ENCODE results near the gene E4F1.

Gene E4F1

DNA sequence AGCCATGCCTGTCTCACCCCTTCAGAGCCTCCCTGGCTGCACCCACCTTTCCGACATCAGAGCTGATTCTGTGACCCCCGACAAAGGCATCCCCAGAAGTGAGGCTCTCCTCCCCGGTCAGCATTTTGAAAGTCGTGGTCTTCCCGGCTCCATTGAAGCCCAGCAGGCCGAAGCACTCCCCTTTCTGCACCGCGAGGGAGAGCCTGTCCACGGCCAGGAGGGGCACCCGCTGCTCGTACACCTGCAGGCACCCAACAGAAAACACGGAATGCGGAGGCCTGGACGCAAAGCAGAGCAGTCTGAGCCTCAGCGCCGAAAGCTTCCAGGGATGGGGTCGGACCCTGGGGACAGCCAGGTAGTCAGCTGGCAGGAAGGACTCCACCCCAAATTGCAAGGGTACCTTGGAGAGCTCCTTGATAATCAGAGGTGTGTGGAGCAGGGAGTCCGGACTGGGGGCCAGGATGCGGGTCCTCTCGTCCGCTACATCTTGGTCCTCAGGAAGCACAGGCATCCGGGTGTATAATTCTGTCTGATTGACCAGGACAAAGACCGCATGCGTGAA lies 57.7 kb downstream of the E4F1 start:
- H3K27ac ChIP-seq (ENCODE audit: low read depth, low read length) = no peak overlapping the region
- no peak overlapping the region for H3K9ac ChIP-seq (ENCODE audit: low read length)
- no peaks in the 10 kb centered on the region for H3K4me1 ChIP-seq (ENCODE audit: control insufficient read depth, insufficient read depth, low read length)
- H3K36me3 ChIP-seq (ENCODE audit: control insufficient read depth, insufficient read depth, low read length) = no peaks in the 10 kb centered on the region
- no peaks in the 10 kb centered on the region for H3K27me3 ChIP-seq (ENCODE audit: control insufficient read depth, insufficient read depth, low read length)
- no peak overlapping the region for H3K4me3 ChIP-seq (ENCODE audit: low read length)

DNA sequence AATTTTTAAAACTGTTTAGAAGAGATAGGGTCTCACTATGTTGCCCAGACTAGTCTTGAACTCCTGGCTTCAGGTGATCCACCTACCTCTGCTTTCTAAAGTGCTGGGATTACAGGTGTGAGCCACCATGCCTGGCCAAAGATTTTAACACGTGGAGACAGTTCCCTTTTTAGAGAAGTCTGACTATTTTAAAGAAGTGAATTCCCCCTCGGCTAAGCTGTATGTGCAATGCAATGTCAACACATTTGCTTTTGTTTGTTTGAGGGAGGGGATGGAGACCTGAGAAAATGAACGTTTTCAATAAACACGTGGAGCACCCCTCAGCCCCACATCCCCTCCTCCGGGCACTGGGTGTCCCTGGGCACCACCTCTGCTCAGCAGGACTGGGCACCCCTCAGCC lies 58.9 kb downstream of the E4F1 start:
- Histone ChIP-seq H3K27ac (ENCODE audit: low read depth, low read length) (no peak overlapping the region), H3K36me3 (ENCODE audit: control insufficient read depth, insufficient read depth, low read length) (no peaks in the 10 kb centered on the region), H3K27me3 (ENCODE audit: control insufficient read depth, insufficient read depth, low read length) (no peaks in the 10 kb centered on the region), H3K4me1 (ENCODE audit: control insufficient read depth, insufficient read depth, low read length) (no peaks in the 10 kb centered on the region), H3K9ac (ENCODE audit: low read length) (no peak overlapping the region), H3K4me3 (ENCODE audit: low read length) (no peak overlapping the region)

DNA sequence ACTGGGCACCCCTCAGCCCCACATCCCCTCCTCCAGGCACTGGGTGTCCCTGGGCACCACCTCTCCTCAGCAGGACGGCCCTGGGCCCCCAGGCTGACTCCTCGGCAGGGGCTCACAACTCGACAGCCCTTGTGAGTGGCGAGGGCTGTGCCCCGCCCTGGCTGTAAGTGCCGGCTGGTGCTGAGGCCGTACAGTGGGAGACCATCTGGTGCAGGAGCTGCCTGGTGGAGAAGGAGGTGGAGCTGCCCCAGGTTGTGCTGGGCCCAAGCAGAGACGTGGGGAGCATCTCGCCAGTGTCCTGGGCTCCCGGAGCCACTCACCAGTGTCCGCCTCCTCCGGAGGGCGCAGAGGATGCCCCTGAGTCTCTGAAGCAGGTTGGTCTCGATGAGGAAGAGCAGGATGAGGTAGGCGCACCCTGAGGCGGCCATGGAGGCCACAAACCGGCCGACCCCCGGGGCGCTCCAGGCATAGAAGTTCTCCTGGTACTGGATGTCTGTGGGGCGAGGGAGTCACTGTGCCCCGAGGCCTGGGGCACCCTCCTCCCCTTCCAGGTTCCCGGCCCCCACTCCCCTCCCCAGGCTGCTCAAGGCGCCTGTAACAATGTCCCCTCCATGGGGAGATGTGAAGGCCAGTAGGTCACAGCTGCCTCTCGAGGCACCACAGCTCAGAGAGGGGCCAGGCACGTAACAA lies 59.6 kb downstream of the E4F1 start:
- H3K9ac ChIP-seq (ENCODE audit: low read length) = no peak overlapping the region
- H3K4me1 ChIP-seq (ENCODE audit: control insufficient read depth, insufficient read depth, low read length) = no peaks in the 10 kb centered on the region
- H3K4me3 ChIP-seq (ENCODE audit: low read length) = no peak overlapping the region
- H3K27me3 ChIP-seq (ENCODE audit: control insufficient read depth, insufficient read depth, low read length) = no peaks in the 10 kb centered on the region
- H3K36me3 ChIP-seq (ENCODE audit: control insufficient read depth, insufficient read depth, low read length) = no peaks in the 10 kb centered on the region
- no peak overlapping the region for H3K27ac ChIP-seq (ENCODE audit: low read depth, low read length)

DNA sequence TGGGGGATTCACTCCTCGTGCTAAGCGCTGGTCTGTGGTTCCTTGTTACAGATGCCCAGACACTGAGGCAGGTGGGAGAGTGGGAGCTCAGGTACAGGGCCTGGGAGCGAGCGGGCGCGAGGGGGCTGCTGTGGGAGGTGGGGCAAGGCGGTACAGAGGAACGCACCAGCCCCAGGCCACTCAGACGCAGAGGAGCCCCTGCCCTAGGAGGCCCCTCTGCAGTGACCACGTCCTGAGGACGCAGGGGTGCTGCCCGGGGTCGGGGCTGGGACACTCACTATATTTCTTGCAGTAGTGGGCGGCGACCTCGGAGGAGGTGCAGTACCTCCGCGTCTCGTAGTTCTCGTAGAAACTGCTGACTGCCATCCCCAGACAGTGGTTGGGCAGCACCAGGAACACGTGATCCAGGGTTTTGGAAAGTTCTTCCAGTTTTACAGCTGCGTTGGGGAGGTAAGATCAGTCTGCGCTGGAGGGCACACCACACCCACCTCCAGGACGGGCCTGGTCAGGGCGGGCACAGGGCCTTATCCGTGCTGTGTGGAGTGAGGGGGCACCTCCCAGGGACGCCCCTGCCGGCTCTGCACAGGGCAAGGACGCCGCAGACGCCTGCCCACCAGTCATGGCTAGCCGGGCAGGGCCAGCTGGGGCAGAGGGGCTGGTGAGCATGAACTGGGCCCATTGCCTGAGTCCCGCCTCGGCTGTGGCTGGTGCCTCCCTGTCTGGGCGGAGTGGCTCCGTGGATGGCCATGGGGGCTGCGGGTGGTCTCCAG lies 60.8 kb downstream of the E4F1 start:
- no peaks in the 10 kb centered on the region for H3K36me3 ChIP-seq (ENCODE audit: control insufficient read depth, insufficient read depth, low read length)
- no peaks in the 10 kb centered on the region for H3K27me3 ChIP-seq (ENCODE audit: control insufficient read depth, insufficient read depth, low read length)
- H3K4me3 ChIP-seq (ENCODE audit: low read length) = no peak overlapping the region
- H3K27ac ChIP-seq (ENCODE audit: low read depth, low read length) = no peak overlapping the region
- no peaks in the 10 kb centered on the region for H3K4me1 ChIP-seq (ENCODE audit: control insufficient read depth, insufficient read depth, low read length)
- H3K9ac ChIP-seq (ENCODE audit: low read length) = no peak overlapping the region

DNA sequence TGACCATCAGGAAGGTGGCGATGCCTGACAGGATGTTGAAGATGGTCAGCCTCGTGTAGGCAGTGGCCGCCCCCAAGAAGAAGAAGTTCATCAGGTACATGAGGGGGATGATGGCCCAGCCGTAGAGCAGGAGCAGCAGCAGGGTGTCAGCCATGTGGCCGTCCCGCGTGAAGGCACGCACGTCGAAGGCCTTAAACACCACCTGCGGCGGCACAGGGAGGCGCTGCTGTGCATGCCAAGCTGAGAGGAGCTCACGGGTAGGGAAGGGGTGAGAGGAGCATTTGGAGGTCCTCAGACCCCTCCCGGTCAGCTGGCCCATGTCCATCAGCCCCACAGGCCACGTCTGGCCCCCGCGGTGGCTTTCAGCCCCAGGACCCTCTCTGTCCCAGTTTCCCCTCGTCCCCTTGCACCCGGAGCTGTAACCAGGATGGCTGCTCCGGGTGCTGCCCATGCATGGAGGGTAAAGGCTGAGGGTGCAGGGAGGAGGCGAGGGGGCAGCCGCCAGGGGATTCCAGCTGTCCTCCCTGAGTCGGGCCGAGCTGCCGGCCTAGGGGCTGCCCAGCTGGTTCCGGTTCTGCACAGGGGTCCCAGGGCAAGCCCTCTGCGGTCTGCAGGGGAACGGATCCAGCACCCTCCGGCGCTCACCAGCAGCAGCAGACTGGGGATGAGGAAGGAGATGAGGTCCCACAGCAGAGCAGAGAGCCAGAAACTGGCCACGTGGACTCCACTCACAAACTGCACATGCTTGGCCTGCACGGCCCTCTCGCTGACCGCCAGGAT lies 61.6 kb downstream of the E4F1 start:
- H3K4me1 ChIP-seq (ENCODE audit: control insufficient read depth, insufficient read depth, low read length) = no peaks in the 10 kb centered on the region
- H3K36me3 ChIP-seq (ENCODE audit: control insufficient read depth, insufficient read depth, low read length) = no peaks in the 10 kb centered on the region
- H3K27ac ChIP-seq (ENCODE audit: low read depth, low read length) = no peak overlapping the region
- no peak overlapping the region for H3K9ac ChIP-seq (ENCODE audit: low read length)
- H3K27me3 ChIP-seq (ENCODE audit: control insufficient read depth, insufficient read depth, low read length) = no peaks in the 10 kb centered on the region
- H3K4me3 ChIP-seq (ENCODE audit: low read length) = no peak overlapping the region

Measured in rectal smooth muscle tissue (tissue), 1 donor.